SK-N-SH treated with all-trans-retinoic acid at 6 μM for 48 hours (cell line): ENCODE results near the gene CCNT1.

Experiments used
- BACH2 ChIP-seq: fragments of 250-450 bp; sonication (Bioruptor Pico); IDR thresholded peaks from 2 replicates; pipeline ENCODE4 v1.9.0; 2021; ENCODE audit warnings: mild to moderate bottlenecking, borderline replicate concordance
- CSDC2 ChIP-seq: fragments of 250-450 bp; sonication (Bioruptor Pico); IDR thresholded peaks from 2 replicates; pipeline ENCODE4 v1.5.0; 2020; ENCODE audit warnings: mild to moderate bottlenecking, moderate library complexity
- CSRNP3 ChIP-seq: fragments of 250-450 bp; sonication (Bioruptor Pico); IDR thresholded peaks from 2 replicates; pipeline ENCODE4 v1.5.1; 2021; ENCODE audit warnings: mild to moderate bottlenecking, moderate library complexity
- ESRRG ChIP-seq: fragments of 250-450 bp; sonication (Bioruptor Pico); IDR thresholded peaks from 2 replicates; pipeline ENCODE4 v1.6.1; 2021; ENCODE audit warnings: mild to moderate bottlenecking
- OSR1 ChIP-seq: fragments of 250-450 bp; sonication (Bioruptor Pico); IDR thresholded peaks from 2 replicates; pipeline ENCODE4 v1.8.0; 2022; ENCODE audit warnings: moderate library complexity, mild to moderate bottlenecking, inconsistent platforms
- POU6F1 ChIP-seq: fragments of 250-450 bp; sonication (Bioruptor Pico); IDR thresholded peaks from 2 replicates; pipeline ENCODE4 v1.8.0; 2021; ENCODE audit warnings: low read depth, mild to moderate bottlenecking, moderate library complexity, borderline replicate concordance
- PPARA ChIP-seq: fragments of 250-450 bp; sonication (Bioruptor Pico); IDR thresholded peaks from 2 replicates; pipeline ENCODE4 v1.5.0; 2020; ENCODE audit warnings: mild to moderate bottlenecking, borderline replicate concordance
- TCF4 ChIP-seq: fragments of 250-450 bp; sonication (Bioruptor Pico); IDR thresholded peaks from 2 replicates; pipeline ENCODE4 v1.8.0; 2021; ENCODE audit warnings: mild to moderate bottlenecking, moderate library complexity, borderline replicate concordance
- TOX ChIP-seq: fragments of 250-450 bp; sonication (Bioruptor Pico); IDR thresholded peaks from 2 replicates; pipeline ENCODE4 v1.8.0; 2021; ENCODE audit warnings: mild to moderate bottlenecking, moderate library complexity, borderline replicate concordance
- ZFP30 ChIP-seq: fragments of 450-650 bp; formaldehyde crosslinking; IDR thresholded peaks from 2 replicates; pipeline ENCODE4 v1.5.0; 2022; ENCODE audit warnings: mild to moderate bottlenecking, moderate library complexity

CCNT1 gene

DNA sequence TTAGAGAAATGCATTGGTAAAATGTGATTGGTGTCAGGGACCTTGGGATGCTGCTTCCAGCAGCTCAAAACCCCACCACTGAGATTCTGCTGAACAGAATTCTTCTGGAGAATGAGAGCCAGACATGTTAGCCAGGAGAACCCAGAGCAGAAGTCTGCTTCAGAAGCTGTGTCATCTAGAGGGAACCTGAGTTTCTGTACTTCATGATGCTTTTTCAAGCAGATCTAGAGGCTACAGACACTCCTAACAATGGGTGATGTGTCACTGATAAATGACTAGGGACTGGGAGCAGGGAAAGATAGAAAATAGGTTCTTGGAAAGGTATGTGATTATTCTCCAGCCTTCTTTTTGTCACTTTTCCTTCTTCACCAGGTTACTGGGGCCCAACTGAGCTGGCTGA is 76.1 kb downstream of the CCNT1 start (continued):
- no peak for TF ChIP-seq POU6F1 (CRISPR knock-in tag)
- no peak for TF ChIP-seq PPARA (CRISPR knock-in tag)
- TF ChIP-seq TCF4 (CRISPR knock-in tag), result no peak
- no peak for TF ChIP-seq CSDC2 (CRISPR knock-in tag)
- no peak for TF ChIP-seq OSR1 (CRISPR knock-in tag)
- no peak for TF ChIP-seq ZFP30 (CRISPR knock-in tag)
- TF ChIP-seq ESRRG (CRISPR knock-in tag), result no peak
- no peak for TF ChIP-seq TOX (CRISPR knock-in tag)
- TF ChIP-seq BACH2, result no peak
- no peak for TF ChIP-seq CSRNP3
- TF ChIP-seq, all 23 proteins: peak for 0
